Smooth muscle cell (in vitro differentiated cells): ENCODE data around the gene KDM2B. TPM values are rescaled to one million over a fixed set of nuclear protein-coding genes. Genes with fewer than 3 reads are reported as not detected.

Experiments
- DNase-seq: peaks from one replicate; lab custom pipeline; 2025; ENCODE audit not compliant: unreplicated experiment; lab: John Stamatoyannopoulos, UW
- H2AFZ ChIP-seq: fragments of 200-600 bp; sonication (generic); 2 replicates; pipeline ENCODE4 v1.6.0; 2016; ENCODE audit warnings: antibody characterized with exemption, low read depth, mild to moderate bottlenecking
- H3F3A ChIP-seq: fragments of 200-600 bp; sonication (generic); 2 replicates; pipeline ENCODE4 v1.6.0; 2017; ENCODE audit warnings: antibody characterized with exemption, low read depth
- H3K27ac ChIP-seq: fragments of 200-600 bp; sonication (generic); 2 replicates; pipeline ENCODE4 v1.5.1; 2016; ENCODE audit warnings: low read depth, mild to moderate bottlenecking
- H3K27me3 ChIP-seq: fragments of 200-600 bp; sonication (generic); 2 replicates; pipeline ENCODE4 v1.6.1; 2016; ENCODE audit warnings: low read depth, mild to moderate bottlenecking
- H3K36me3 ChIP-seq: fragments of 200-600 bp; sonication (generic); 2 replicates; pipeline ENCODE4 v1.5.1; 2016; ENCODE audit warnings: low read depth
- H3K4me1 ChIP-seq: fragments of 200-600 bp; sonication (generic); 2 replicates; pipeline ENCODE4 v1.5.1; 2016; ENCODE audit warnings: low read depth
- H3K4me2 ChIP-seq: fragments of 200-600 bp; sonication (generic); 2 replicates; pipeline ENCODE4 v1.6.0; 2016; ENCODE audit warnings: mild to moderate bottlenecking
- H3K4me3 ChIP-seq: fragments of 200-600 bp; sonication (generic); 2 replicates; pipeline ENCODE4 v1.5.1; 2016; ENCODE audit warnings: mild to moderate bottlenecking
- H3K79me2 ChIP-seq: fragments of 200-600 bp; sonication (generic); 2 replicates; pipeline ENCODE4 v1.6.0; 2016; ENCODE audit warnings: low read depth, mild to moderate bottlenecking
- H3K9ac ChIP-seq: fragments of 200-600 bp; sonication (generic); 2 replicates; pipeline ENCODE4 v1.6.0; 2016; ENCODE audit warnings: low read depth
- H3K9me3 ChIP-seq: fragments of 200-600 bp; sonication (generic); replicated peaks from 2 replicates; pipeline ENCODE4 v1.5.1; 2016; ENCODE audit warnings: low read depth
- H4K20me1 ChIP-seq: fragments of 200-600 bp; sonication (generic); 2 replicates; pipeline ENCODE4 v1.6.0; 2016; ENCODE audit warnings: low read depth
- WGBS: methylation state at CpG from one replicate; pipeline ENCODE4 v1.1.7; 2016; ENCODE audit warnings: low lambda C conversion rate; 5-methylcytosine and 5-hydroxymethylcytosine counted together
- polyA plus RNA-seq: library from polyadenylated mRNA; unstranded; fragments of >200 nt; fragmentation: Nextera tagmentation; extraction: Ambion mirVana; gene quantifications from 2 replicates; pipeline ENCODE4 v1.2.1, GENCODE V29; 2016
- total RNA-seq: library from RNA; depleted of rRNA; stranded (reverse); fragments of >200 nt; gene quantifications from 2 replicates; pipeline ENCODE4 v1.2.3, GENCODE V29; 2014
- TF ChIP-seq, protein P1 (sequence below): fragments of 200-600 bp; sonication (generic); IDR thresholded peaks from 2 replicates; pipeline ENCODE4 v1.5.1; 2017; ENCODE audit warnings: borderline replicate concordance, mild to moderate bottlenecking, antibody characterized with exemption; ENCODE audit not compliant: insufficient read depth, poor library complexity, severe bottlenecking

KDM2B gene
- total and polyA plus RNA-seq, 2 experiments from 2014 or later: 16.3 to 34.9 TPM

- H3K27me3 ChIP-seq: no peaks in the 10 kb centered on the region
- peaks cover 37% of the 10 kb centered on the region for H3K79me2 ChIP-seq
- TF ChIP-seq, protein P1, sequence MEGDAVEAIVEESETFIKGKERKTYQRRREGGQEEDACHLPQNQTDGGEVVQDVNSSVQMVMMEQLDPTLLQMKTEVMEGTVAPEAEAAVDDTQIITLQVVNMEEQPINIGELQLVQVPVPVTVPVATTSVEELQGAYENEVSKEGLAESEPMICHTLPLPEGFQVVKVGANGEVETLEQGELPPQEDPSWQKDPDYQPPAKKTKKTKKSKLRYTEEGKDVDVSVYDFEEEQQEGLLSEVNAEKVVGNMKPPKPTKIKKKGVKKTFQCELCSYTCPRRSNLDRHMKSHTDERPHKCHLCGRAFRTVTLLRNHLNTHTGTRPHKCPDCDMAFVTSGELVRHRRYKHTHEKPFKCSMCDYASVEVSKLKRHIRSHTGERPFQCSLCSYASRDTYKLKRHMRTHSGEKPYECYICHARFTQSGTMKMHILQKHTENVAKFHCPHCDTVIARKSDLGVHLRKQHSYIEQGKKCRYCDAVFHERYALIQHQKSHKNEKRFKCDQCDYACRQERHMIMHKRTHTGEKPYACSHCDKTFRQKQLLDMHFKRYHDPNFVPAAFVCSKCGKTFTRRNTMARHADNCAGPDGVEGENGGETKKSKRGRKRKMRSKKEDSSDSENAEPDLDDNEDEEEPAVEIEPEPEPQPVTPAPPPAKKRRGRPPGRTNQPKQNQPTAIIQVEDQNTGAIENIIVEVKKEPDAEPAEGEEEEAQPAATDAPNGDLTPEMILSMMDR: no peak
- no peak for DNase-seq
- peak overlapping the region; percentile 89 for H3K4me3 ChIP-seq
- no peaks in the 10 kb centered on the region for H3K9me3 ChIP-seq
- no peak overlapping the region for H3K27ac ChIP-seq
- H3K4me2 ChIP-seq: peak overlapping the region; percentile 95
- peaks cover 27% of the 10 kb centered on the region for H3K4me1 ChIP-seq
- whole genome bisulfite sequencing: 100% methylated on average over 5 of the region's 5 CpGs
- no peak overlapping the region for H3K9ac ChIP-seq
- H2AFZ ChIP-seq: no peak overlapping the region
- H4K20me1 ChIP-seq: peaks cover 11% of the 10 kb centered on the region
- no peaks in the 10 kb centered on the region for H3K36me3 ChIP-seq
- no peaks in the 10 kb centered on the region for H3F3A ChIP-seq
Measured at GRCh38 chr12:121398355-121398754, 182.5 kb downstream of the KDM2B start.

DNA sequence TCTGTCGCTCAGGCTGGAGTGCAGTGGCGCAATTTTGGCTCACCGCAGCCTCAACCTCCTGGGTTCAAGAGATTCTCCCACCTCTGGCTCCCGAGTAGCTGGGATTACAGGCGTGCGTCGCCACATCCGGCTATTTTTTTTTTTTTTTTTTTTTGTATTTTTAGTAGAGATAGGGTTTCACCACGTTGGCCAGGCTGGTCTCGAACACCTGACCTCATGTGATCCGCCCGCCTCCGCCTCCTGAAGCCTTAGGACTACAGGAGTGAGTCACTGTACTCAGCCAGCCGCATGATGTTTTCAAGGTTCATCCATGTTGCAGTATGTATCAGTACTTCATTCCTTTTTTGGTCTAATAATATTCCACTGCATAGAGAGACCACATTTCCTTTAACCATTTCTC, 183.3 kb downstream of the KDM2B start:
- TF ChIP-seq, protein P1: no peak
- H3K9me3 ChIP-seq: no peaks in the 10 kb centered on the region
- no peak overlapping the region for H3K27ac ChIP-seq
- H3K36me3 ChIP-seq: no peaks in the 10 kb centered on the region
- no peaks in the 10 kb centered on the region for H3K27me3 ChIP-seq
- H2AFZ ChIP-seq: no peak overlapping the region
- no peaks in the 10 kb centered on the region for H3F3A ChIP-seq
- H3K4me3 ChIP-seq: no peak overlapping the region
- peaks cover 25% of the 10 kb centered on the region for H3K4me1 ChIP-seq
- no peak overlapping the region for H3K4me2 ChIP-seq
- no peak overlapping the region for H3K9ac ChIP-seq
- H3K79me2 ChIP-seq: peaks cover 29% of the 10 kb centered on the region
- peaks cover 6% of the 10 kb centered on the region for H4K20me1 ChIP-seq
- 94% methylated on average over 14 of the region's 14 CpGs for WGBS
- no peak for DNase-seq

DNA sequence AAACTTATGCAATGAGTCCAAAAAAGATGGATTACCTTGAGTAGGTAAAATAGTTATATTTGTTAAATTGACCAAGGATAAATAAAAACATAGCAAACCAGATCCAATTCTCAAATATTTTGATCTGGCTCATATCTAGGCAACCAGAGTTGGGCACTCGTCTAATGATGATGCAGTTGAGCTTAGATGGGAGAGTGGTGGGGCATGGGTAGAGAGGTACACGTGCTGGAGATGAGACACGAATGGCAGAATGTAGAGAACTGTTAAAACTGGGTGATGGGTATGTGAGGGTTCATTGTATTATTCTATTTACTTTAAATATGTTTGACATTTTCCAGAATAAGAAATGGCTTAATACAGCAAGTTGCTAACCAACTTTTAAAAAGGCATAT, 188.5 kb downstream of the KDM2B start:
- DNase-seq: no peak
- 86% methylated on average over 3 of the region's 3 CpGs for WGBS
- Histone ChIP-seq H3K9me3 (no peaks in the 10 kb centered on the region), H3K4me1 (no peaks in the 10 kb centered on the region), H3F3A (peaks cover 8% of the 10 kb centered on the region), H2AFZ (no peak overlapping the region), H3K27me3 (no peaks in the 10 kb centered on the region), H3K4me2 (no peak overlapping the region), H3K4me3 (no peak overlapping the region), H3K27ac (no peak overlapping the region), H3K9ac (no peak overlapping the region), H3K36me3 (no peaks in the 10 kb centered on the region), H4K20me1 (no peaks in the 10 kb centered on the region), H3K79me2 (no peaks in the 10 kb centered on the region)
- TF ChIP-seq, protein P1: no peak

GRCh38 chr12:121391619-121392324, 189.1 kb downstream of the KDM2B start:
- DNase-seq: no peak
- Histone ChIP-seq H3F3A (peaks cover 8% of the 10 kb centered on the region), H3K9me3 (no peaks in the 10 kb centered on the region), H2AFZ (peak overlapping the region; percentile 6), H3K9ac (no peak overlapping the region), H3K36me3 (no peaks in the 10 kb centered on the region), H4K20me1 (no peaks in the 10 kb centered on the region), H3K27me3 (no peaks in the 10 kb centered on the region), H3K27ac (peak overlapping the region; percentile 31), H3K79me2 (no peaks in the 10 kb centered on the region), H3K4me1 (no peaks in the 10 kb centered on the region), H3K4me3 (peak overlapping the region; percentile 1), H3K4me2 (peak overlapping the region; percentile 42)
- 59% methylated on average over 10 of the region's 10 CpGs for WGBS
- TF ChIP-seq, protein P1: no peak
